Activated naive CD4-positive, alpha-beta T cell treated with Interleukin-2 at 50 U/mL for 16 hours (primary cell): Measurements from ENCODE around the gene GASK1B.

Experiments used
- DNase-seq: peaks from one replicate; pipeline ENCODE4 v3.0.0-alpha.2; 2020

Gene GASK1B

DNA sequence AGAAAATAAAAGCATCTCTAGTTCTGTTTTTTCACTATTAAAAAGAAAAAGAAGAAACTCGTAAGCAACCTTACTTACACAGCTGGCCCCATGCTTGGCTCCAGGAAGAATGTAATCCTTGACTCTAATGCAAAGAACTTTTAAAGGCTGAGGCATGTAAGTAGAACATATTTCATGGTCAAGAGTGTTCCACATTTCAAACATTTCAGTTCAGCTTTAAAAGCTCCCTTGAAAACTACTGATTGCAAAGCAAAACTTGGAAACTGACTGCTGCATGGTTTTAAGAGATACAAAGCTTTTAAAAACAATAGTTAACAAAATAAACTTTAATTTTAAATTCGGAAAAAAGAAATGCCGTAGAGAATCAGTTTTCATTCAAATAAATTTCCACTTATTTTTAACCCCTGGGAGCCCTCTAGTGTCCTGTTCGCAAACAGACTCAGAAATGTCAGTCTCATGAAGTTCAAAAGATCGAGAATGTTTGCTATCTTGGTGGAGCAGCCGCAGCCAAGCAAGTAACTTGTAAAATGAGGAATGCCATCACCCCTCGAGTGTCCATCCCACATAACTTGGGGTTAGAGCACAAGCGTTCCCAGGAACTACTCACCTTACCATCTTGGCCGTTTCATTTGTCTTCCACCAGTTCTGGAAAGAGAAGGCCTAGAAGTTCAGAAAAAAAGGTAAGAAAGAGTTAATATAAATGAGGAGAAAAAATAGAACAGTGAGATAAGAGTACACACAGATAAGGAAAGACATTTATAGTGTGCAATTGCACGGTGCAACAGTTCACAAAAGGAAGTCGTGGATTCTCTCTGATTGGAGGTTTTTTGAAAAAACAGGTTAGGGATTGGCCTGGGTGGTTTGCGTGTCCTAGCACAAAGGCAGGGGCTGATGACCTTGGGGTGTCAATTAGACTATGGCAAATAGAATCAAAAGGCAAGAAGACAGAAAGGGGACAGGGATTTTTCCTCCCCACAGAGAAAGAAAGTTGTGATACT is at the start of gene GASK1B:
Gene GASK1B, minus strand, starts transcription at position 765 of the 998 bp plus-strand sequence. CDS start 1,650 bp downstream, outside the sequence.
- no peak for DNase-seq

DNA sequence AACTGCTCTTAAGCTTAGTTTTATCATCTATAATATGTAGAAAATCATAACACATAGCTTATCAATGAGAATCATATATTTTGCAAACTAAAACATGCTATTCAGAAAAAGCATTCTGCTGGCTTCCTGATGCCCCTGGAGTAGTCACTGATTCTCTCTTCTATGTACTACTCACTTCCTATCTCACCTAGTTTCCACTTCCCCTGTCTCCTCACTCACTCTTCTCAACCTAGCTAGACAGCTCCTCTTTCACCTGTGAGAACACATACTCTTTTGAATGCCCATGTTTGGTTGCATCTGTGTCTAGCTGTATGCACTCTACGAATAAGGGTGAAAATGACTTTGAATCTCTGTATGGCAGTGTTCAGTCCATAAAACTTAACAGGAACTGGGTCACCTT is 46.8 kb upstream of the GASK1B start:
- DNase-seq: no peak

DNA sequence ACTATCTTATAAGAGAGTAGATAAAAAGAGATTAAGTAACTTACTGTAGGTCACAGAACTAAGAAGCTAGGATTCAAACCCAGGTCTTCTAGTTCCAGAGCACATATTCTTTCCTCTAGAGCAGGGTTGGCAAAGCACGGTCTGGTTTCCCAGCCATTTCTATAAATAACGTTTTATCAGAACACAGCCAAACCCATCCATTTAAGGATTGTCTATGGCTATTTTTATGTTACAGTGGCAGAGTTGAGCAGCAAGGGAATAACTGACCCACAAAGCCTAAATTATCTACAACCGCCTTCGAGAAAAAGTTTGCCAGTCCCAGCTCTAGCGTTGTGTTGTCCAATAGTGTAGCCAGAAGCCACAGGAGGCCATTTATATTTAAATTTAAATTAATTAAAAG is 44.9 kb upstream of the GASK1B start:
- DNase-seq: no peak

DNA sequence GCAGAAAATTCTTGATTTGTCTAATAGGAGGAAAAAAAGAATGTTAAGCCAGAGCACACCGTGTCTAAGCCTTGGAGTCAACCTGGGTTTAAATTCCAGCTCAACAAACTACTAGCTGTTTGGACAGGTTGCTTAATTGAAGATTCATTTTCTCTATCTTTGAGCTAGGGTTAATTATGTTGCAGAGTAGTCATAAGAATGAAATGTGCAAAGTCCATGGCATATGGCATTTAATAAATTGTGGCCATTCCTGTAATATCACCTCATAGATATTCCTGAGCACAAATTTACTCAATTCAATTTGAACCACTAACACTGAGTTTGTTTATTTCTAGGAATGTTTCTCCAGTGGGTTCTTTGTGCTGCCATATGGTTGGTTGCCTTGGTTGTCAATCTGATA is 42.0 kb upstream of the GASK1B start:
- no peak for DNase-seq

DNA sequence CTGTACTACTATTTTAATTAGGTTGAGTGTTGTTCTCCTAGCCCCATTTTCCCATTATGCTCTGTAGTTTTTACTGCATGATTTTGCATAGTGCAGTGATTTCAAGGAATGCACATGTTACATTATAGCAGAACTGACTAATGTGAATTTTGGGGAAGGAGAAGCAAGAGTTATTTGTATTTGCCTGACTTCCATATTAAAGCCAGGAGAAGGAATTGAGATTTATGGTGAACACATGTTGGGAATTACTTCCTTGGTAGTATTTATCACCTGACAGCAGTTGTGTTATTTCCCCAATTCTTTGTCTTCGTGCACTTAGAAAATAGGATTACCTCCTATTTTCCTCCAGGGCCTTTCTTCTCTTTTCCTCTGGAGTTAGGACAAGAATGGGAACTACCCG is 40.6 kb upstream of the GASK1B start:
- no peak for DNase-seq

DNA sequence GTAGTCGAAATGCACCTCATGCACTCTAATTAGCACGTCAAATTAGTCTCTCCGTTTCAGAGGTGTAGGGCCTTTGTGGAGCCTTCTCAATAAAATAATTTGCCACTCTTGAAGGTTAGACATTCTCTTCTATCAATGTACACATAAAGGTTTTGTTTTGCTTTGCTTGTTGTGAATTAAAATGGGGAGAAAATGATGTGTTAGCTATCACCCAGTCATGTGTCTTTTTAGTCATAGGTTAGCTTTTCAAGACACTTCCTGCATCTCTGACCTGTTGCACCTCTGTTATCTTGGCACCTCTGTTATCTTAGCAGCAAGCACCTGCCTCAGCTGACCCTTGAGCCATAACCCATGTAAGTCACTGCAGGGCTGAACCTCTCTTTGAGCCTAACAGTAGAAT is 38.4 kb upstream of the GASK1B start:
- no peak for DNase-seq

DNA sequence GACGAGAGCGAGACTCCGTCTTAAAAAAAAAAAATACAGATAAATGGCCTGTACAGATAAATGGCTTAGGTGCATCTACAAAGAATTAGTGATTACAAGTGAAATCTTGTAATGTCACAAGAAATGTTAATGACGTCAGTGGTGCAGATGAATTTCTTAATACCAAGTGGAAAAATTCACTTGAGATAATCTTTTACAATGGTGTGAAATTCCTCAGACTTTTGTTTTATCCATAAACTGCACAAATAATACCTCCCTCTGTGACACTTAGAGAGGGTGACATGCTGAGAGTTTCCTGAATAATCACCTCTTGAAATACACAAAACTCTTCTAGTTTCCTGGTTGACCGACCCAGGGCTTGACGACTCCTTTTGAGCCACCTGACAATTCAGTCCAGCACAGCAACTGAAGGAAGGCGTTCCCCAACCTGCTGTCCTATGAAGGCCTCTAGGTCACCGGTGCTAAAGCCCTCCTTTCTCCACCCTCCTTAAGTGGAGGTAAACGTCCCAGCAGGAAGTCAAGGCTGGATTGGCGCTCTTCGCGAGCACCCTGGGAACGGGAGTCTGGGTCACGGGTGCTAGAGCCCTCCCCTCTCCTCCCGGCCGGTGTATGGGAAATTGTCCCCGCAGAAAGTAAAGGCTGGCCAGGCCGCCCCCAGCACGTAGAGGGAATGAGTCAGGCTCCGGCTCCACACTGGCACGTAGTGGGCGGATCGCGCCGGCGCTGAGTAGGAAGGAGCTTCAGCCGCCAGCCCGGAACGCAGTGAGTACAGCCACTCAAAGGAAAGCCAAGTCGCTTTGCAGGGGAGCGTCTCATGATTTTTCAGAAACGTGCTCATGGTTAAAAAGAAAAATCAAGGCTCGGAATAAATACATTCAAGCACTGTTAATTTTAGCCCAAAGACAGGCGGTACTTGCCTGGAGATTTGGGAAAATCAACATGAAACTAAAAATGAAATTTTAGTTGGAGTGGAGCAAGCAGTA is 37.3 kb upstream of the GASK1B start, which contains the start of gene TMEM144:
Gene TMEM144, plus strand, starts transcription at position 662 of the 983 bp plus-strand sequence. CDS start 2,182 bp downstream, outside the sequence.
- peak; percentile 8 for DNase-seq

DNA sequence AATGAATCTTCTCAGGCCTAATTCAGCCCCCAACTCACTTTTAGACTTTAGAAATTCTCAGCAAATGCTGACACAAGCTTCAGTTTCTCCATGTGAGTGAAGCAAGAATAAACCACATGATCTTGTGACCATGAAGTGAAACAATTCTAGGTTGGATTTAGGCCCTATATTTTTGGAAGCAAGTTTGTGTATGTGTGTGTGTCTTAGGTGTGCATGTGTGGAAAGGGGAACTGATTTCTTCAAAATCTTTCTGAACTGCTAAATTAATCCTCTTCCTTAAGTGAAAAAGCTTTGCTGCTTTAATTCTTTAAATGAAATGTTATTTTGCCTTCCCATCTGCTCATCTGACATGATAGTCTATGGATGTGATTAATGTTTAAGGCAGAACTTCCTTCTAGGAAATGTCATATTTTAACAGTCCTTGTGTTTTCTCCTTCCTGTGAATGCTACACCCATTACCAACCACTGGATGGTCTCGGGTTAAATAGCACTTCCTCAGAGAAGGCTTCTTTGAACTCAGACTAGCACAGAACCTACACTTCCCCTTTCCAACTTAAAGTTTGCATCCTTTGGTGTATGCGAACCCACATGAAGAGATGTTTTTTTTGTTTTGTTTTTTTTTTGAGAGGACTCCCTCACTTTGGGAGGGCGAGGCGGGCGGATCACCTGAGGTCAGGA is 36.3 kb upstream of the GASK1B start:
- DNase-seq: no peak

DNA sequence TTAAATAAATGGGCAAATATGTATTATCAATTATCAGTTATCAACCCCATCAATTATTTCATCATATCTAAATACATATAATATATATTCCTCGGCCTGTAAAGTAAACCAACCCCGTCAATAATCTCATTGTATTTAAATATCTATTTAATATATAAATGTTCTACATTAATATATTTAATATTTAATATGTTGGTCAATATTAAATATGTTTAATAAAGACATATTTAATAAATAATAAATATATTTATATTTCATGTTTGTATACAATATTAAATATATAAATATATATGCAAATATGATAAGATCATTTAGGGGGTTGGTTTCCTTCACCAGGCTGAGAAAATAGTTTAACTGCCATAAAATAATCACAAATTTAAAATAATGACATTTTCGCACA is 31.1 kb upstream of the GASK1B start:
- DNase-seq: no peak

DNA sequence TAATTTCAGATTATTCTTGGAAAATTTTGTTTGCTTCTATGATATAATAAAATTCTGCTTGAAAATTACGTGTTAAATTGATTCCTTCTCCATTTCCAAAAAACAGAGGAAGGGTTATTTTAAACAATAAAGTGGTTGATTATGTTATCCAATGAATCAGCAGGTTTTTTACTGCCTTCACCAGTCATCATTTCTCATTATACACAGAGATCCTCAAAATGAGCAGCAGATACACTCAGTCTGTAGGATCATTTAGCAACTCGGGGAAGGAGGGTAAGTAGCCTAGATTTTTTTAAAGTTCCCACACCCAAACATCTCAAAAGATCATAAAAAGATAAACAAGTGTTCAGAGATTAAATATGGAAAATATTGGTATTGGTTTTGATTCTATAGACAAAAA is 30.6 kb upstream of the GASK1B start:
- no peak for DNase-seq

DNA sequence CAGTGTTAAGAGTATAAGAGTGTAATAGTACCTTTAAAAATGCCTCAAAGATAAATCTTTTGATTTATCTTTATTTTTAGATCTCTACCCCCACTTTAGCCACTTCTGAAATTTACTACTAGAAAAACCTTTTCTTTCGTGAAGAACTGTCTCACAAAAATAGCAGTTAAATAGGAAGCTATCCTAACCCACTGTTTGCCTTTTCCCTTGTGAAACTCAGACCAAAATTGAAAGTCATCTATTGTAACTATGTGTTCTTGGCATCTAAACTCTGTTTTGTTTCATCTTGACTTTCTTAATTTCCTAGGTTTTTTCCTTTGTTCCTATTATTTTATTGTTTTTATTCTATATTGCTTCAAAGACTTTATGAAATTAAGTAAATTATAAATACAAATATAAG is 29.7 kb upstream of the GASK1B start:
- no peak for DNase-seq

DNA sequence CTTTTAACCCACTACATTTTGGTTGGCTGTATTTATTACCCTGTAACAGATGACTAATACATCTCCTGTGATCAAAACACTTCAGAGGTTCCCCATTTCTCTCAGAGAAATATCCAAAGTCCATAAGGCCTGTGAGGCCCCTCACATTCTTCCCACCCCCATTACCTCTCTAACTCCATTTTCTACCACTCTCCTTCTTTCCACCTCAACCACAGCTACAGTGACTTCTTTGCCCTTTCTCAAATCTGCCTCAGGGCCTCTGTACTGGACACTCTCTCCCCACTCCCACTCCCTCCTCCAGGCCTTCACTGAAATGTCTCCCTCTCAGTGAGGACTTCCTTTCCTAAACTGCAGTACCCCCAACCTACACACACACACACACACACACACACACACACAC is 29.1 kb upstream of the GASK1B start:
- DNase-seq: no peak

DNA sequence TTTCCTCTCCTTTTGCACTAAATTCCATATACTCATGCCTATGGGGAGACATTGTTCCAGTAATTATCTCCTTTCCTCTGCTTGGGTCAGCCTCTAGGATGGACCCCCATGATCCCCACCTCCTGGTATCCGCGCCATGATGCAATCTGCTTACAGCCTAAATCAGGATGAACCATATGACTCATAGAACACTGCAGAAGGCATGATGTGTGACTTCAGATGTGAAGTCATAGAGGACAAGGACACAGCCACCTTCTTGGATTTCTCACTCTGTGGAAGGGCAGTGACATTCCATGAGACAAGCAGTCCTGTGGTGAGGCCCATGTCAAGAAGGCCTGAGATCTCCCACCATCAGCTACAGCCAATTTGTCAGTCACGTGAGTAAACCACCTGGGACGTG is 28.5 kb upstream of the GASK1B start:
- DNase-seq: no peak

DNA sequence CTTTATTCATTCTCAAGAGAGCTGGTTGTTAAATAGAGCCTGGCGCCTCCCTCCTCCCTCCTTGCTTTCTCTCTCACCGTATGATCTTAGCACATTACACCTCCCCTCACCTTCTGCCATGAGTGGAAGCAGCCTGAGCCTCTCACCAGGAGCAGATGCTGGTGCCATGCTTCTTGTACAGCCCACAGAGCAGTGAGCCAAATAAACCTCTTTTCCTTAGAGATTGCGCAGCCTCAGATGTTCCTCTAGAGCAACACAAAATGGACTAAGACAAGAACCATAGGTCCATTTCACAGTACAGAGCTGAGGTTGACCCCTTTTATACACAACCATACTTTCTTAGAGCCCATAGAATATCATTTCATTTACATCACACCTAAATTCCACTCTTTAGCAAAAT is 27.4 kb upstream of the GASK1B start:
- no peak for DNase-seq

DNA sequence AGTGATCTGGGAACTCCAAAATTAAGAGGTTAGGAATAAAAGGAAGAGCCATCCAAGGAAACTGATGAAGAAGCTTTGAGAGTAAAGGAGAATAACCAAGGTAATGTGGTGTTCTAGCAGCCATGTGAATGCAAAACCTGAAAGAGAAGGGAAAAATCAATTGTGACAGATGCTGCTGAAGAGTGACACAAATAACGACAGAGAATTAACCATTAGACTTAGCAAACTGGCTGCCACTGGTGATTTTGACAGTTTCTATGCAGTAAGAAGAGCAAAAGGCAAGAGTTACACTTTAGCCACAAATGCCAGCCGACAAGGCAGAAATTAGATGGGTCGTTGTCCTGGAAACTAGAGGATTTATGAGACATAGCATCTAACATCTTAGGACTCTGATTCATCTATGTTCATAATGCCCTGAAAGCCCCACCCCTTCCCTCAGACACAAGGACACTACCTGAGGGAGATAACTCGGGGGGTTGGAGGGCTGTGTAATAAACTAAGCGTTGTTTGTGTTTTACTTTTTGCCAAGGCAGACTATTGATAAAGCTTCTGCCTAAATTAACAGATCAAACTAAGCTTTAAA is 24.5 kb upstream of the GASK1B start:
- no peak for DNase-seq

DNA sequence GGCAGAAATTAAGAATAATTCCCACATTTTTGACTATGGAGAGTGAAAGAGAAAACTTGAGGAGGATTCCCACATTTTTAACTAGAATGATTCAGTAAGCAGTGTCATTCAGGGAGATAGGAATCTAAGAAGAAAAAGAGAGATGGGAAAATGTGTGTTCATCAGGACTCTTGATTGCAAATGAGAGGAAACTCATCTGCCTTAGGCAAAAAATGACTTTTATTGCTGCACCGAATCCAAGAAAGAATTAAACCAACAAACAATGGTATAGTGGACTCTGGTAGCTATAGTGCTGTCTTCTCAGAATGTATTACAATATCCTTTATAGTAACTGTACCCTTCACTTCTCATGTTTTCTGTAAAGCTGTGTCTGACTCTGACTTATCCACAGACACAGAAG is 22.5 kb upstream of the GASK1B start:
- DNase-seq: no peak

DNA sequence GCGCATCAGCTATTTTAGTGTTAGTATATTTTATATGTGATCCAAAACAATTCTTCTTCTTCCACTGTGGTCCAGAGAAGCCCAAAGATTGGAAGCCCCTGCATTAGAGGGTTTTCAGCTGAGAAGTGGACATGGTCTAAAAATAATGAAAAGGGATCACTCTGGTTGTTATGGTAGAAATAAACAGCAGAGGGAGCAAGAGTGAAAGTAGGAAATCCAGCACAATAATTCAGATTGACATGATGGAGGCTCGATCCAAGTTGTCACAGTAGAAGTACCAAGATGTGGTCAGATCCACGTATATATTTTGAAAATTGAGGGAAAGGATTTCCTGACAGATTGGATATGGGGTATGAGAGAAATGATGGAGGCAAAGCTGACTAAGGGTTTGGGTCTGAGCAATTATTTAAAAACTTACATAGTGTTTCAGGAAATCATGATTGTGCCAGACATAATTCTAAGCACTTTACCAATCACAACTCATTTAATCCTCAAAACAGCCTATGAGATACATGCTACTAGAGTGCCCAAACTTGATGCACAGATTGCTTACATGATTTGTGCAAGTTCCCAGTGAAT is 20.4 kb upstream of the GASK1B start:
- DNase-seq: no peak

DNA sequence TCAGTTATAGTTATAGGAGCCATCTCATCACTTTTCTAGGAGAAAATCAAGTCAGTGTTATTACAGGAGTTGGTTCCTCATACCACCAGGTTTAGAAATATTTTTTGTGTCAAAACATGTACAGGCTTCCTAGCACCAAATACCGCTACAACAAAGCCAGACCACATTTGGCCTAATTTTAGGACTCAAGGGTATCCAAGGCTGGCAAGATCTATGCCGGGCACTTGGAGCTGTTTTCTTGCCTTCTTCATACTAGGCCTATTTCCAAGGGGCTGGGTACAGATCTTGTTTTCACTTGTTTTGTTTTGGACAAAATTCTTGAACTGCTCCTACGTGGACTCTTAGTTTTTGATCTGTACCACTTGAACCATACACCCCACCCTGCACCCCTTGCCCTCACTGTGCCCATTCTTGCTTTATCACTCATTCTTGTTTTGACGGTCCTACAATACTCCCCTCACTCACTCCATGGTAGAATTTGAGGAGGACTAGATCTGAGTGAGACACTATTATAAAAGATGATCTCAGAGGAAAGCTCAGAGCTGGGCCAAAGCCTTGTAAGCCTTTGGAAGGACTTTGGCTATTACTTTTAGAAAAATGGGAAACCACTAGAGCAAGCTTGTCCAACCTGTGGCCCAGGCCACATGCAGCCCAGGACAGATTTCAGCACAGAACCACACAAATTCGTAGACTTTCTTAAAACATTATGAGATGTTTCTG is 19.8 kb upstream of the GASK1B start:
- DNase-seq: no peak

DNA sequence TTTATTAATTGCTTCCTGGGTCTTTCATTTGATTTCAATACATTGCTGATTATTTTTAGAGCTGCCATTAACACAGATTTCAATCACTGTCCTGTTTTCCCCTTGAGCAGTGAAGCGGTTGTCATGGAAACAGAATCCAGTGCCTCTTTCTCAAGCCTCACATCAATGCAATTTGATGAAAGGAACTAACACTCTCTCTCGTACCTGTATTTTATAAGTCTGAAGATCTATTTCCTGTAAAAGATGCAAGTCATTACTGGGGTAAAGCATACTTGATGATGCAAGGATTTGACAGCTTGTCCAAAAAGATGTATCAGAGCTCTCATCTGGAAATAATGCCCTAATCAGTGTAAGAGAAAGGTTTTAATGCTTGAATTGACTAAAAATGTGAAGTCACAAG is 17.9 kb upstream of the GASK1B start:
- DNase-seq: no peak

DNA sequence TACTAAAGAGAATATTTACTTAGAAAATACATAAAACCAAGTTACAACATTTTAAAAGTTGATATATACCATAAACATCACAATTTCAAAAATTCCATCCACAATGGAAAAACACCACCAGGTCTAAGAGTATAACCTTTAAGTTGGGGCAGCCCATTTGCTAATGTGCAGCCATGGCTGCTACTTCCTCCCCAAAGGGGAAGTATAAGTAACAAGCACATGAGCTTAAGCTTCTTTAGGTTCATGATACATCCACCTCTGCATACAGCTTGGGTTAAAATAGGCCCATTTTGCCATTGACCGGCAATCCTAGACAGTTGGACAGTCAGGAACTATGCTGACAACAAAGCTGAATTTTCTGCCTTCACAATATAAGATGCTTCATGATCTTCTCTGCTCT is 16.6 kb upstream of the GASK1B start:
- no peak for DNase-seq

DNA sequence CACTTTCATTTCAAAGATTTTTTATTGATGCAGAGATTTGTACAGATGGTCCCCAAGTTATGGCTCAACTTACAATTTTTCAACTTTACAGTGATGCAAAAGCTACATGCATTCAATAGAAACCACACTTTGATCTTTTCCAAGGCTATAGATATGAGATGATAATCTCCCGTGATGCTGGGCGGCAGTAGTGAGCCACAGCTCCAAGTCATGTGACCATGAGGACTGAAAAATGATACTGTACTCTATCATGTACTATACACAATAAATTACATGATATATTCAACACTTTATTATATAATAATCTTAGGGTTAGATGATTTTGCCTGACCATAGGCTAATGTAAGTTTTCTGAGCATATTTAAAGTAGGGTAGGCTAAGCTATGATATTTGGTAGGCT is 14.0 kb upstream of the GASK1B start:
- no peak for DNase-seq
